GM12878 (cell line): ENCODE measurements around the gene IRS2. TPM values are rescaled to one million over a fixed set of nuclear protein-coding genes. Genes with fewer than 3 reads are reported as not detected.

Experiments
- ATAC-seq: fragments of 200-7000 bp; cut with Tn5 transposase; 3 replicates; pipeline ENCODE4 v1.9.1; 2020; ENCODE audit warnings: mild to moderate bottlenecking, moderate library complexity
- BruUV-seq: library from RNA; stranded (reverse); fragments of 400-500 nt; replicated peaks from 2 replicates; lab custom pipeline; 2021; lab: Mats Ljungman, UMichigan
- CTCF ChIA-PET: fragments of 300-600 bp; sonication (Branson Sonifier 250); formaldehyde crosslinking; extraction: SDS; loops from one replicate; lab custom pipeline; 2021; ENCODE audit warnings: inconsistent platforms; lab: Yijun Ruan, JAX
- POLR2A ChIA-PET: fragments of 350-600 bp; formaldehyde crosslinking; extraction: SDS; loops from one replicate; lab custom pipeline; 2021; ENCODE audit warnings: inconsistent platforms; lab: Charles Lee
- RAD21 ChIA-PET: fragments of 300-600 bp; sonication (Branson Sonifier 250); formaldehyde crosslinking; loops from one replicate; lab custom pipeline; 2023; ENCODE audit warnings: antibody characterized with exemption; ENCODE audit not compliant: unreplicated experiment; lab: Charles Lee
- SMC1A ChIA-PET: fragments of 300-600 bp; sonication (Branson Sonifier 250); formaldehyde crosslinking; loops from one replicate; lab custom pipeline; 2023; ENCODE audit not compliant: unreplicated experiment, uncharacterized antibody; lab: Charles Lee
- DNase-seq: peaks from one replicate; pipeline ENCODE4 v3.0.0-alpha.2; 2011; ENCODE audit warnings: low read depth, low spot score
- FAIRE-seq: peaks from 3 replicates; lab custom pipeline; 2011; peaks lifted over from hg19 to GRCh38; lab: Jason Lieb, UNC
- H2AFZ ChIP-seq: 2 replicates; pipeline ENCODE4 v1.6.0; 2011; ENCODE audit warnings: low read depth, low read length, control low read depth; ENCODE audit not compliant: control insufficient read depth
- H3K27ac ChIP-seq: 2 replicates; pipeline ENCODE4 v1.5.1; 2011; ENCODE audit warnings: control low read depth; ENCODE audit not compliant: control insufficient read depth, insufficient read depth
- H3K27me3 ChIP-seq, 2 experiments: replicated peaks in 1 of 2; 2 replicates each; pipeline versions ENCODE4 v1.6.0 to v1.6.1; 2011; ENCODE audit warnings: low read length in 1 of 2; ENCODE audit not compliant: control insufficient read depth in 2 of 2, insufficient read depth in 2 of 2
- H3K36me3 ChIP-seq, 2 experiments: 2 replicates each; pipeline ENCODE4 v1.5.1; 2011; ENCODE audit warnings: low read length in 1 of 2; ENCODE audit not compliant: control insufficient read depth in 2 of 2, insufficient read depth in 2 of 2
- H3K4me1 ChIP-seq: 2 replicates; pipeline ENCODE4 v1.6.1; 2011; ENCODE audit warnings: mild to moderate bottlenecking, low read length, moderate library complexity, mixed read lengths; ENCODE audit not compliant: control insufficient read depth, insufficient read depth
- H3K4me2 ChIP-seq: 2 replicates; pipeline ENCODE4 v1.6.0; 2011; ENCODE audit warnings: control low read depth; ENCODE audit not compliant: control insufficient read depth, insufficient read depth
- H3K4me3 ChIP-seq: fragments of 200-600 bp; sonication (generic); 2 replicates; pipeline ENCODE4 v1.5.1; 2016
- H3K79me2 ChIP-seq: 2 replicates; pipeline ENCODE4 v1.6.0; 2011; ENCODE audit warnings: low read length; ENCODE audit not compliant: control insufficient read depth, insufficient read depth
- H3K9ac ChIP-seq: 2 replicates; pipeline ENCODE4 v1.8.0; 2011; ENCODE audit warnings: low read length, control low read depth, mixed read lengths; ENCODE audit not compliant: control insufficient read depth, insufficient read depth
- H3K9me3 ChIP-seq: replicated peaks from 3 replicates; pipeline ENCODE4 v1.5.1; 2011; ENCODE audit warnings: mild to moderate bottlenecking, low read length; ENCODE audit not compliant: control insufficient read depth, insufficient read depth
- H4K20me1 ChIP-seq: 2 replicates; pipeline ENCODE4 v1.6.0; 2011; ENCODE audit not compliant: control insufficient read depth, insufficient read depth
- CHD4 ChIP-seq: fragments of 200-600 bp; sonication (generic); IDR thresholded peaks from 2 replicates; pipeline ENCODE4 v1.6.1; 2016; ENCODE audit warnings: mild to moderate bottlenecking
- HDGF ChIP-seq: fragments of 450-650 bp; IDR thresholded peaks from 2 replicates; pipeline ENCODE4 v1.6.1; 2016; ENCODE audit warnings: antibody characterized with exemption
- LARP7 ChIP-seq: fragments of 450-650 bp; IDR thresholded peaks from 2 replicates; pipeline ENCODE4 v1.6.1; 2017; ENCODE audit warnings: mild to moderate bottlenecking
- NFYA ChIP-seq: IDR thresholded peaks from 2 replicates; pipeline ENCODE4 v1.6.1; 2011; ENCODE audit warnings: low read depth, mild to moderate bottlenecking, low read length, improper control_type of control experiment, borderline replicate concordance
- PAX8 ChIP-seq: fragments of 450-650 bp; IDR thresholded peaks from 2 replicates; pipeline ENCODE4 v1.6.1; 2017; ENCODE audit warnings: mild to moderate bottlenecking, moderate library complexity
- POU2F2 ChIP-seq: IDR thresholded peaks from 3 replicates; pipeline ENCODE4 v1.6.1; 2011; ENCODE audit warnings: low read depth, mild to moderate bottlenecking, low read length, borderline replicate concordance
- RELA ChIP-seq: fragments of 450-650 bp; IDR thresholded peaks from 2 replicates; pipeline ENCODE4 v1.8.0; 2014; ENCODE audit warnings: borderline replicate concordance; ENCODE audit not compliant: partially characterized antibody
- RUNX3 ChIP-seq: IDR thresholded peaks from 2 replicates; pipeline ENCODE4 v1.6.1; 2012; ENCODE audit warnings: low read length, inconsistent platforms
- SMARCA5 ChIP-seq: fragments of 450-650 bp; IDR thresholded peaks from 2 replicates; pipeline ENCODE4 v1.6.1; 2017; ENCODE audit warnings: mild to moderate bottlenecking
- SRF ChIP-seq, 2 experiments: IDR thresholded peaks; 2 replicates each; pipeline ENCODE4 v1.6.1; 2011; ENCODE audit warnings: low read depth in 2 of 2, low read length in 2 of 2, mild to moderate bottlenecking in 1 of 2, moderate library complexity in 1 of 2
- TAF1 ChIP-seq: IDR thresholded peaks from 2 replicates; pipeline ENCODE4 v1.6.1; 2011; ENCODE audit warnings: mild to moderate bottlenecking, low read depth, low read length, borderline replicate concordance
- ZNF274 ChIP-seq: IDR thresholded peaks from one replicate; pipeline ENCODE4 v1.8.0; 2011; ENCODE audit not compliant: insufficient read length, insufficient read depth
- WGBS: methylation state at CpG from one replicate; pipeline ENCODE4 v1.1.6; 2016; ENCODE audit warnings: low lambda C conversion rate; ENCODE audit not compliant: insufficient replicate concordance, insufficient coverage; ENCODE audit errors: missing lambda C conversion rate; 5-methylcytosine and 5-hydroxymethylcytosine counted together
- in situ Hi-C: fragments of 300-500 bp; cut with MboI; formaldehyde crosslinking; loops from 9 replicates; pipeline ENCODE4 v1.14.3; 2018; ENCODE audit warnings: mixed read lengths
- intact Hi-C: fragments of 100-400 bp; cut with micrococcal nuclease; formaldehyde crosslinking; loops from one replicate; pipeline ENCODE4 v1.14.2; 2022; ENCODE audit not compliant: unreplicated experiment
- polyA plus RNA-seq, 11 experiments: library from polyadenylated mRNA; depleted of rRNA in 4 of 11; unstranded in 6 of 11; stranded (reverse) in 5 of 11; fragments of >200 nt; fragmentation: Nextera tagmentation in 4 of 11; fragmentation: Illumina TruSeq in 1 of 11; extraction: Ambion mirVana in 4 of 11; extraction: Trizol in 1 of 11; gene quantifications; 1 replicate in 1 of 11; 2 replicates in 10 of 11; pipeline versions ENCODE4 v1.2.1 to v1.2.3, GENCODE V29; 2011 to 2016; ENCODE audit warnings: inconsistent platforms in 2 of 11, missing spikeins in 2 of 11, low read depth in 1 of 11
- total RNA-seq, 4 experiments: library from RNA; depleted of rRNA in 3 of 4; stranded (reverse); fragments of >200 nt in 3 of 4; fragmentation: Illumina TruSeq in 1 of 4; extraction: Trizol in 1 of 4; gene quantifications; 2 replicates each; pipeline versions ENCODE4 v1.2.1 to v1.2.3, GENCODE V29; 2013 to 2021
- TF ChIP-seq, protein P1 (sequence below): IDR thresholded peaks from 2 replicates; pipeline ENCODE4 v1.6.1; 2012; ENCODE audit warnings: low read length, inconsistent platforms
- TF ChIP-seq, protein P2 (sequence below): fragments of 450-650 bp; formaldehyde crosslinking; IDR thresholded peaks from 2 replicates; pipeline ENCODE4 v1.4.0; 2022; ENCODE audit warnings: mild to moderate bottlenecking, moderate library complexity
- TF ChIP-seq, protein P3 (sequence below): fragments of 150-350 bp; IDR thresholded peaks from 2 replicates; pipeline ENCODE4 v1.6.1; 2014; ENCODE audit warnings: mild to moderate bottlenecking, low read depth, low read length
- TF ChIP-seq, protein P4 (sequence below): IDR thresholded peaks from 2 replicates; pipeline ENCODE4 v1.6.1; 2012; ENCODE audit warnings: low read depth, low read length, improper control_type of control experiment
- TF ChIP-seq, protein P5 (sequence below): IDR thresholded peaks from 2 replicates; pipeline ENCODE4 v1.6.1; 2011; ENCODE audit warnings: borderline replicate concordance, low read depth, mild to moderate bottlenecking, moderate library complexity, mixed read lengths, low read length; ENCODE audit not compliant: insufficient read depth; ENCODE audit errors: extremely low read length

IRS2 gene
- total and polyA plus RNA-seq, 10 of the 15 experiments (the other 5 are each of a cell fraction or from before 2014, with no cell fraction given): 0.01 to 0.31 (median 0.07) TPM; not detected in 6

DNA sequence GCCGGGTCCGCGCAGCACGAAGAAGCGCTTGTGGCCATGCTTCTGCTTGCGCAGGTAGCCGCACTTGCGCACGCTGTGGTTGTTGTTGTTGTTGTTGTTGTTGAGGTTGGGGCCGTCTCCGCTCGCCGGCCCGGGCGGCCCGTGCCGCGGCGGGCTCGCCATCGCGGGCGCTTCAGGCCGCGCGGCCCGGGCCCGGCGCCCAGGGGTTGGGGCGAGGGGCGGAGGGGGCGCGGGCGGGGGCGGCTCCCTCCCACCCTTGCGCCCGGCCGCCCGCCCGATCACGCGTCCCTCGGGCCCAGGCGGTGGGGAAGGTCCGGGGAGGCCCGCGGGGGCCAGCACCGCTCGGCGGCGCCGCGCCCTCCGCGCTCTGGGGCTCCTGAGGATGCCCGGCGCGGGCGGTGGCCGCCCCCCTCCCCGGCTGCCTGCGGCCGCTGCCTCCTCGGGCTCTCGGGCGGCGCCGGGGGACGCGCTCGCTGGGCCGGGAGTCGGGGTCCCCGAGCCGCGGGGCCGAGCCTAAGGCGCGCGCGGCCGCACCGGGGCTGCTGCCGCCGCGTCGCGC lies 412 bp downstream of the IRS2 start:
- in situ Hi-C loops (no loop called here), intact Hi-C loops (loop anchor here (5.0 kb wide), 1 partner anchor 624 kb away; no protein-coding TSS in a partner anchor)
- H3K27me3 ChIP-seq: peaks cover 1 to 3% of the 10 kb centered on the region in 2 experiments; a peak in 3 of 4 replicates
- no peaks in the 10 kb centered on the region; the same call in 2 of the 3 replicates for H3K9me3 ChIP-seq
- H4K20me1 ChIP-seq: no peaks in the 10 kb centered on the region
- H3K4me1 ChIP-seq: no peaks in the 10 kb centered on the region
- 53% methylated on average over 8 of the region's 88 CpGs for WGBS
- no peaks in the 10 kb centered on the region for H3K79me2 ChIP-seq
- no peaks in the 10 kb centered on the region for H3K36me3 ChIP-seq
- ChIA-PET POLR2A (no interaction called here), SMC1A (no interaction called here), CTCF (no interaction called here), RAD21 (no interaction called here)
- no peak overlapping the region for H3K27ac ChIP-seq
- no peak overlapping the region for H3K4me3 ChIP-seq
- TF ChIP-seq CHD4: no peak
- TF ChIP-seq, protein P1, sequence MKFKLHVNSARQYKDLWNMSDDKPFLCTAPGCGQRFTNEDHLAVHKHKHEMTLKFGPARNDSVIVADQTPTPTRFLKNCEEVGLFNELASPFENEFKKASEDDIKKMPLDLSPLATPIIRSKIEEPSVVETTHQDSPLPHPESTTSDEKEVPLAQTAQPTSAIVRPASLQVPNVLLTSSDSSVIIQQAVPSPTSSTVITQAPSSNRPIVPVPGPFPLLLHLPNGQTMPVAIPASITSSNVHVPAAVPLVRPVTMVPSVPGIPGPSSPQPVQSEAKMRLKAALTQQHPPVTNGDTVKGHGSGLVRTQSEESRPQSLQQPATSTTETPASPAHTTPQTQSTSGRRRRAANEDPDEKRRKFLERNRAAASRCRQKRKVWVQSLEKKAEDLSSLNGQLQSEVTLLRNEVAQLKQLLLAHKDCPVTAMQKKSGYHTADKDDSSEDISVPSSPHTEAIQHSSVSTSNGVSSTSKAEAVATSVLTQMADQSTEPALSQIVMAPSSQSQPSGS: no peak
- no peak for TF ChIP-seq POU2F2
- TF ChIP-seq TAF1: no peak
- TF ChIP-seq, protein P2, sequence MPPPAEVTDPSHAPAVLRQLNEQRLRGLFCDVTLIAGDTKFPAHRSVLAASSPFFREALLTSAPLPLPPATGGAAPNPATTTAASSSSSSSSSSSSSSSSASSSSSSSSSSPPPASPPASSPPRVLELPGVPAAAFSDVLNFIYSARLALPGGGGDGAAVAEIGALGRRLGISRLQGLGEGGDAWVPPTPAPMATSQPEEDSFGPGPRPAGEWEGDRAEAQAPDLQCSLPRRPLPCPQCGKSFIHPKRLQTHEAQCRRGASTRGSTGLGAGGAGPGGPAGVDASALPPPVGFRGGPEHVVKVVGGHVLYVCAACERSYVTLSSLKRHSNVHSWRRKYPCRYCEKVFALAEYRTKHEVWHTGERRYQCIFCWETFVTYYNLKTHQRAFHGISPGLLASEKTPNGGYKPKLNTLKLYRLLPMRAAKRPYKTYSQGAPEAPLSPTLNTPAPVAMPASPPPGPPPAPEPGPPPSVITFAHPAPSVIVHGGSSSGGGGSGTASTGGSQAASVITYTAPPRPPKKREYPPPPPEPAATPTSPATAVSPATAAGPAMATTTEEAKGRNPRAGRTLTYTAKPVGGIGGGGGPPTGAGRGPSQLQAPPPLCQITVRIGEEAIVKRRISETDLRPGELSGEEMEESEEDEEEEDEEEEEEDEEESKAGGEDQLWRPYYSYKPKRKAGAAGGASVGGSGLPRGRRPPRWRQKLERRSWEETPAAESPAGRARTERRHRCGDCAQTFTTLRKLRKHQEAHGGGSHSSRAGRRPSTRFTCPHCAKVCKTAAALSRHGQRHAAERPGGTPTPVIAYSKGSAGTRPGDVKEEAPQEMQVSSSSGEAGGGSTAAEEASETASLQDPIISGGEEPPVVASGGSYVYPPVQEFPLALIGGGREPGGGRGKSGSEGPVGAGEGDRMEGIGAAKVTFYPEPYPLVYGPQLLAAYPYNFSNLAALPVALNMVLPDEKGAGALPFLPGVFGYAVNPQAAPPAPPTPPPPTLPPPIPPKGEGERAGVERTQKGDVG (CRISPR knock-in tag): no peak
- no peak for TF ChIP-seq LARP7
- TF ChIP-seq, protein P3, sequence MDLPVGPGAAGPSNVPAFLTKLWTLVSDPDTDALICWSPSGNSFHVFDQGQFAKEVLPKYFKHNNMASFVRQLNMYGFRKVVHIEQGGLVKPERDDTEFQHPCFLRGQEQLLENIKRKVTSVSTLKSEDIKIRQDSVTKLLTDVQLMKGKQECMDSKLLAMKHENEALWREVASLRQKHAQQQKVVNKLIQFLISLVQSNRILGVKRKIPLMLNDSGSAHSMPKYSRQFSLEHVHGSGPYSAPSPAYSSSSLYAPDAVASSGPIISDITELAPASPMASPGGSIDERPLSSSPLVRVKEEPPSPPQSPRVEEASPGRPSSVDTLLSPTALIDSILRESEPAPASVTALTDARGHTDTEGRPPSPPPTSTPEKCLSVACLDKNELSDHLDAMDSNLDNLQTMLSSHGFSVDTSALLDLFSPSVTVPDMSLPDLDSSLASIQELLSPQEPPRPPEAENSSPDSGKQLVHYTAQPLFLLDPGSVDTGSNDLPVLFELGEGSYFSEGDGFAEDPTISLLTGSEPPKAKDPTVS: no peak
- TF ChIP-seq SRF (IDR thresholded peaks at IDR 0.05; ENCODE audit: low read depth in 2 of 2, low read length in 2 of 2): no peak
- no peak for TF ChIP-seq PAX8
- no peak for TF ChIP-seq HDGF
- no peak for TF ChIP-seq SMARCA5
- TF ChIP-seq RUNX3: no peak
- TF ChIP-seq, protein P4, sequence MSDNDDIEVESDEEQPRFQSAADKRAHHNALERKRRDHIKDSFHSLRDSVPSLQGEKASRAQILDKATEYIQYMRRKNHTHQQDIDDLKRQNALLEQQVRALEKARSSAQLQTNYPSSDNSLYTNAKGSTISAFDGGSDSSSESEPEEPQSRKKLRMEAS: no peak
- TF ChIP-seq NFYA: no peak
- TF ChIP-seq, protein P5, sequence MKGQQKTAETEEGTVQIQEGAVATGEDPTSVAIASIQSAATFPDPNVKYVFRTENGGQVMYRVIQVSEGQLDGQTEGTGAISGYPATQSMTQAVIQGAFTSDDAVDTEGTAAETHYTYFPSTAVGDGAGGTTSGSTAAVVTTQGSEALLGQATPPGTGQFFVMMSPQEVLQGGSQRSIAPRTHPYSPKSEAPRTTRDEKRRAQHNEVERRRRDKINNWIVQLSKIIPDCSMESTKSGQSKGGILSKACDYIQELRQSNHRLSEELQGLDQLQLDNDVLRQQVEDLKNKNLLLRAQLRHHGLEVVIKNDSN: no peak
- TF ChIP-seq ZNF274: no peak
- TF ChIP-seq RELA: no peak
- BruUV-seq: no TSS peak
- FAIRE-seq (no peak), DNase-seq (no peak), ATAC-seq (no peak)
- H2AFZ ChIP-seq: no peak overlapping the region
- peak overlapping the region; percentile 17; the same call in 1 of the 2 replicates for H3K4me2 ChIP-seq
- no peak overlapping the region for H3K9ac ChIP-seq
